Activated CD8-positive, alpha-beta memory T cell treated with anti-CD3 and anti-CD28 coated beads for 48 hours (primary cell): ENCODE measurements around the gene SYT17.

Experiments
- DNase-seq, 3 experiments: peaks; one replicate each; pipeline ENCODE4 v3.0.0-alpha.2; 2020; ENCODE audit warnings: low read depth in 2 of 3, low spot score in 2 of 3

SYT17 gene

DNA sequence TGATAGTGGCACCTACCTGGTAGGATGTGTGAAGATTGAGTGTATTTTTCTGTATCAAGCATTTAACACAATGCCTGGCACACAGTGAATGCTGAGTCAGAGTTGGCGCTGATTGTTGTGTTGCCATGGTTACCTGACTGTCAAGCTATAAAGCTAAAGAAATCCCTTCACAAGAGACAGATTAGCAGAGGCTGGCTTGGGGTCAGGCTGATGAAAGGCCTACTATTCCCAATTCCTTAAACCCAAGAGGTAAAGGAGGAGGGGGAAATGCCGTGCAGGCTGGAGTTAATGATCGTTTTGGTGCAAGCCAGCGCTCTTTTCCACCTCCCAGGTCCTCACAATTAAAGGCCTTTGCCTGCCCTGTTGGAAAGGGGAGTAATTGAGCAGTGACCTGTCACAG is 123.4 kb downstream of the SYT17 start:
- no peak for DNase-seq

DNA sequence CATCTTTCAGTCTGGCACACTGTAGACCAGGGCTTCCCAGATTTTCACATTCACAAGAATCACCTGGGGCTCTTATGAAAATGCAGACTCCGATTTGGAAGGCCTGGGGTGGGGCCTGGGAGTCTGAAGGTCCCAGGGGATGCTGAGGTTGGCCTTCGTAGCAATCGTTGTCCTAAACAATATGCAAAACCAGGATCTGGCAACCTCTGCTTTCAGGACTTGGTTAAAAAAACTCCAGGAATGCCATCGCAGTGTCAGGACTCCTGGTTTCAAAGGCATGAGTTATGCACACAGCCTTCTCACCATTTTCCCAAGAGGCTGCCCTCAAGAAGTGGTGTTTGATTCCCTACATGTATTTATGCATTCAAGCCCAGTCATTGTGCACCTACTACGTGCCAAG is 124.1 kb downstream of the SYT17 start:
- no peak for DNase-seq

DNA sequence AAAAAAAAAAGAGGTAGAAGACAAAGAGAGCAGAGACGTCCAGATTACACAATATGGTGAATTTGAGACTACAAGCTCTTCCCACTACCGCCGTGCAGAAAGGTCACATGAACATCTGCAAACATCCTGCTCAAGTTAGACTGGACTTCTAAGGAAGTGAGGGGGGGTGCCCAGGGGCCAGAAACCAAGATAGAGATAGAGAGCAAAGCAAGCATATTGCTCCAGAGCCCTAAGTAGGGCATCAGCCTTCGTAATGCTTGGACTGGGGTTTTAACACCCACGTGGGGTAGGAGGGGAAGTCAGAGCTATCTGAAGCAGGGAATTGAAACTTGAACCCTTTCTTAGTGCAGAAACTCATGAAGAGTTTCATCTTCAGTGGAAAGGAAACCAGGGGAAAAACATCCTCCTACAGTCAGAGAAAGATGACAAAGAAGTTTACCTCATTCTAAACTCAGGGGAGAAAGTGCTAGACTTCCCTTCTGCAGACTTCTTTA is 126.2 kb downstream of the SYT17 start:
- peak in 2 of 3 experiments; percentile 7 to 10 for DNase-seq

DNA sequence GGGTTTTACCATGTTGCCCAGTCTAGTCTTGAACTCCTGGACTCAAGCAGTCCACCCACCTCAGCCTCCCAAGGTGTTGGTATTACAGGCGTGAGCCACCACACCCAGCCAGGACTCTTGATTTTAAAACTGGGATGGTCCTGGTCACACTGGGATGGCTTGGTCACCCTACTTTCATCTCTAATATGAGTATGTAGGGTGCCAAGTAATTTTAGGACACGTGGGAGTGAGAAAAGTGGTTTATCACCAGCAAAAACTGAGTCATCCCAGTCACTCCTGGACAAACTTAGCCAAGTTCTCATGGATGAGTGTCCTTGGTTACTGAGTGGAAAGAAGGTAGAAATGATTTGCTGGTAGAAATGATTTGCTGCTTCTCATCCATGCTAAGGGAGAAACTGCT is 127.4 kb downstream of the SYT17 start:
- no peak for DNase-seq

DNA sequence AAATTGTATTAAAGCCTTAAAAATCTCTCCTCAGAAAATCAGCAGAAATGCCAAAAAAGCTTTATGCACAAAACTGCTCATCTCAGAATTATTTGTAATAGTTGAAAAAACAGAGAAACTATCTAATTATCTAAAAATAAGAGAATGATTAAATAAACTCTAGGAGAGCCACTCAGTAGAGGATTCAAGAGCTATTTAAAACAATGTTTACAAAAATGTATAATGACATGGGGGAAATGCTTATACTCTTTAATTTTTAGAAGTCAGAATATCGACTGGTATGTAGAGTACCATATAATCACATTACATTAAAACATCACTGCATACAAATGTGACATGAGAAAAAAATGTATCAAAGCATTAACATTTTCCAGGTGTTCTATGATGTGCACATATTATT is 129.4 kb downstream of the SYT17 start:
- DNase-seq, result no peak

DNA sequence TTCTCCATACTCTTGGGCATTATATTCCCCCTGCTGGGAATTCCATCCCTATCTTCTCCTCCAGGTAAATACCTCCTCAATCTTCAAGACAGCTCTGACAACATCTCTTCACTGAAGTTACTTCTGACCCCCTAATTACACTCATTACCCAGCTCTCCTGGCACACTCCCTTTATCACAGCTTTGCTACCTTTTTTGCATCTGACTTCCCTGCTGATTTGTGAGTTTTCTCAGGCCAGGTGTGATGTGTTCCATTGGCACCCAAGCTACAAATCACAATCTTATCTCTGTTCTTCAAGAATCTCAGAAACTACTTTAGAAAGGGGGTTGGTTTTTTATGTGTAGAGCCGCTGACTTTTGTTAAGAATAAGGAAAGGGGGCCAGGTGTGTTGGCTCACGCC is 131.5 kb downstream of the SYT17 start:
- DNase-seq, result no peak

DNA sequence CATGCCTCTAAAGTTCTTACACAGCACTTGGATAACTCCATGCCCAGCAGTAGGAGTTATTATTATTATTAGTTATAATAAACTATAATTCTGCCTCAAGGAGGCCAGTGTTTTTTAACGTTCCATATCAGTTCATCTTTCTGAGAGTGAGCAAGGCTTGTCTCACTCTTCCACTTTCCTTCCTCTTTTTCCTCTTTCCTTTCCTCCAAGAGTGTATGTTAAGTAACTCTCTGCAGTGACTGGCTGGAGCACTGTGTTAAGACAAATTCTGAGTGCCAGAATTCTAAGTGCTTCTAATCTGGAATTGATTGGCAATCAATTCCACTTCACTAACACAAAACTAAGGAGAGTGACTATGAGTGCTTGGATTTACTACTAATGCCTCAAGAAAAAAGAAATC is 133.9 kb downstream of the SYT17 start:
- no peak for DNase-seq

DNA sequence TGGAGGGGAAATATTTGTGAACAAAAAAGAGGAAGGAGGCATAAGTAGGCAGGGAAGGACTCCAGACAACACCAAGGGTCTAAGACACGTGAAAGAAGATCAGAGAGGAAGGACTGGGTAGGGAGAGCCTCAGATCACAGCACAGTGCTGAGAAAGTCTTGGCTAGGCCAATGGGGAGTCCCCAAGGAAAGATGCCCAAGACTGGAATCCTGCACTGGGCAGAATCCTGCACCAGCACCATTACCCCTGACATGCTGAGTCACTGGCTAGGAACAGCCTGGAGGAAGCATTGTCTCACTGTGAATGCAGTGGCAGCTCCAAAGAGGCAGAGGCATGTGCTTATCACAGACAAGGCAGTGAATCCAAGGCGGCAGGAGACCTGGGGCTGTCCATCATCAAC is 136.7 kb downstream of the SYT17 start:
- DNase-seq, result no peak

DNA sequence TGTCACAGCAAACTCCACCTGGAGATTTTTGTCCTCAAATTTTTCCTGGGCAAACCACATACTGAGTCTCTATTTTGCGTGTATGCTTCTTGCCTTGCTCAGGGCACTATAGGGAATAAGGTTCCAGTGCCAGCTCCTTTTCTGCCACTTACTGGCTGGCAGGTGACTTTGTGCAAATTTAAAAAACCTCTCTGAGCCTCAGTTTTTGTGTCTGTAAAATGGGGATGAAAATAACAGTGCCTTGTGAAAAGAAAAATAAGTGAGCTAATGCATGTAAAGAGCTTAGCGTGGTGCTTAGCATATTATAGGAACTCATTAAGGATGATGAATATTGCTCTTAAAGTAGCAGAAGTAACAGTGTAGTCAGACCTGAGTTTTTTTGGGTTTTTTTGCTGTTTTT is 137.4 kb downstream of the SYT17 start:
- DNase-seq, result no peak

DNA sequence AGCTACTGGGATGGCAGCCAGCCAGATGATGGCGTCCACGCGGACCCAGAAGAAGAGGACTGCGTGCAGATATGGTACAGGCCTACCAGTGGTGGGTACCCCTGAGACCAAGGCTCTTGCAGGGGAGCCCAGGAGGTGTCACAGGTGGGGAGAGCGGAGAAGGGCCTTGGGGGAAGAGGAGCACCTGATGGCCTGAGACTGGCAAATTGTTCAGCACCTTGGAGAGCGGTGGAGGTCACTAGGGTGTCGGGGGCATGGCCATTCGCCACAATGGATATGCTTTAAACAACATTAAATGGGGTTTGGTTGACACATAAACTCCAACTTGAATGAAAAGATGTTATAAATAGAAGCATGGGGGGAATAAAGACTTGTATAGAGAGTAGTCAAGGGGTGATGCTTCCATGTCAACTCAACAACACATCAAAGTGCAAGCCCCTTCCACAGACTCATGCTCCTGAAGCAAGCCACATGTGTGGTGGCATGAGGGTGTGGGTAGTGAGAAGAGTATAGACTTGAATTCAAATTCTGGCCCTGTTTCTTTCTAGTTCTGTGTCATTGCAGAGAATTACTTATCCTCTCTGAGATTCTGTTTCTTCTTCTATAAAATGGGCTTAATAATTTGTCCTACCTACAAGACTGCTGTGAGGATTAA is 139.7 kb downstream of the SYT17 start:
- no peak for DNase-seq

DNA sequence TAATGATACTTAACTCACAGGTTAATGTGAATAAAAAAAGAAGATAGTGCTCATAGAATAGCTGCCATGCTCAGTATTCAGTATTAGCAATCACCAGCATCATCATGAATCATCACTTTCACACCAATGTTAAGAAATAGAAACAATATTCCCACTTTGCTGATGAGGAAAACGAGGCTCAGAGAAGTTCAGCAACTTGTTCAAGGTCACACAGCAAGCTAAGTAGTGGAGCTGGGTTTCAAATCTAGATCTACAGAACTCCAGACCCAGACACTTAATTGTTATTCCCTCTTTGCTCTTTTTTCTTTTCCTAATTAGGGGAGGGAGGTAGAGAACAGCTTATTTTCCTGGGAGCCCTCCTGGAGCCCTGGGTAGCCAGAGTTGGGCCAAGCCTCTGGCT is 140.4 kb downstream of the SYT17 start:
- no peak for DNase-seq

DNA sequence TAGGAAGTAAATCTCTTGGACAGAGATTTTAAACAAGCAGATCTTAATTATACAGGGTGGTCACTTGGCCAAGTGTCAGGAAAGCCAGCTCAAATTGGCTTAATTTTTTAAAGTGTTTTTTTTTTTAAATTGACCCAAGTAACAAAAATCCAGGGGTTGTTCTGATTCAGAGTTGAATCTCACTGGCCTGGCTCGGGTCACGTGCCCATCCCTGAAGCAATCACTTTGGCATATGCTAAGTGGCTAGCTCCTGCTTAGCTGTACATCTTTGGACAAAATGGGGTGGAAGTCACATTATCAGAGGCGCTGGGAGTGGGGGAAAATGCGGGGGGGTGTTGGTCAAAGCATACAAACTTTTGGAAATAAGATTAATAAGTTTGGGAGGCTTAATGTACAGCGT is 141.1 kb downstream of the SYT17 start:
- no peak for DNase-seq

DNA sequence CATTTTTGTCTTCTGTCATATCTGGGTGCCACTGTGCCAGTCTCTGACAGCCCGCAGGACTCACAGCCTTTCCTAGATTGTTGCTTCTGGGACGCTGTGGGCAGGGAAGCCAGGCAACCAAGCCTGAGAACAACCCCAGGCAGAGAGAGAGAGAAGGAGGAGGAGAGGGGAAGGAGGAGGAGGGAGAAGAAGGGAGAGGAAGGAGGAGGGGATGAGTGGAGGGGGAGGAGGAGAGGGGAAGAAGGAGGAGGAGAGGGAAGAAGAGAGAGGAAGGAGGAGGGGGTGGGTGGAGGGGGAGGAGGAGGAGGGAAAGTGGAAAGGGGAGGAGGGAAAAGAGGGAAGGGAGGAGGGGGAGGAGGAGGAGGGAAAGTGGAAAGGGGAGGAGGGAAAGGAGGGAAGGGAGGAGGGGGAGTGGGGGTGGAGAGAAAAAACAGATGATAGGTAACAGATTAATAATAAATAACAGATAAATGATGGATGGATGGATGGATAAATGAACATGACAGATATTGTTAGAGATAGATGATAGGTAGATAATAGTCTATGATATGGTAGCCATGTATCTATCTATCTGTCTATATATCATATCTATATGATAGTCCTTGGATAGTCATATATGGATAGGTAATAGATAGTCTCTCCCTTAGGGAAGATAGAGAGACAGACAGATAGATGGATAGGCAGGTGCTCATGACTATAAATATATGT is 146.8 kb downstream of the SYT17 start:
- DNase-seq, result no peak

DNA sequence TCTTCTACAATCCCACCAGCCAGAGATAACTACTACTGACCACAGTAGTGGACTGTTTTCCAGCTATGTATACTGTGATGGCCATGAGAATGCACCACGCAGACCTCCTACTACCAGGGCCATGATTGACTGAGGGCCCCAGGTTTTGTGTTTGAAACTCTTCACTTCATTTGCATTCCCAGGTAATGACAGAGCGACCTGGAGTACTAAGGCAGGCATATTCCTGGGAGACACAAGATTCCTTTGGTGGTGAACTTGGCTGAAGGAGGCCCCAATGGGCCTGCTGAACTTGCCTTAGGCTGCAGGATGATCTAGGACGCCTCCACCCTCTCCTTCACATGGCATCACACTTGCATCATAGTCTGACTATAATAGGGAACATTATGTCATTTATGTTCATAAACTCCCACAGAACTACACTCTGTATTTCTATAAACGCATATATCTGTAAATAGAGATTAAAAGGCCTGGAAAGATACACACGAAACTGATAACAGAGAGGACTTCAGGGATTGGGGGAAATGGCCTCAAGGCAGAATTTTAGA is 147.9 kb downstream of the SYT17 start:
- DNase-seq, result no peak

DNA sequence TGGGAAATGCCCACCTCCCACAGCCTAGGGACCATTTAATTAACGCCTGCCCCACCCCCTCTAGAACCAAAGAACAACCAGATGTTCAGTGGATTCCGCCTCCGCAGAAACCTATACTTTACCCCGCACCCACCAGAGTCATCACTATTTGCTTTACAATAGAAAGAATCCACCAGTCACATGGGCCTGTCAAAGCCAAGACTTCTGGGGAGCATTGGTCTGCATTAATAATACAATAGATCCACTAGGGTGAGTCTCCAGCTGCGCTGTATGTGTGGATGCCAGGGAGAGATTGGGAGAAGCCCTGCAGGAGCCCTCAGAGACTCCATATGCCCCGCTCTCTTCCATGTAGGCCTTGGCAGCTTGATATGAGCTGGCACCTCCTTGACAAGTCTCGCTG is 148.8 kb downstream of the SYT17 start:
- DNase-seq, result no peak
